Measurements from ENCODE around the gene MECR.

The MECR gene

GRCh38 chr1:29255134-29255666, 24.5 kb upstream of the MECR start:
- DNase-seq: no peak

- no peak for DNase-seq
Observed at GRCh38 chr1:29254346-29254745, 23.6 kb upstream of the MECR start.

- no peak for DNase-seq
Observed at GRCh38 chr1:29253180-29253579, 22.4 kb upstream of the MECR start.

GRCh38 chr1:29251164-29252124, 20.7 kb upstream of the MECR start:
- DNase-seq: no peak

GRCh38 chr1:29249951-29250581, 19.3 kb upstream of the MECR start:
- no peak for DNase-seq

GRCh38 chr1:29249170-29249691, 18.5 kb upstream of the MECR start:
- no peak for DNase-seq

- no peak for DNase-seq
Observed at GRCh38 chr1:29248409-29248808, 17.7 kb upstream of the MECR start.

- DNase-seq: no peak
Observed at GRCh38 chr1:29247571-29248273, 17.0 kb upstream of the MECR start.

- DNase-seq: no peak
Observed at GRCh38 chr1:29247044-29247443, 16.3 kb upstream of the MECR start.

GRCh38 chr1:29245876-29246275, 15.1 kb upstream of the MECR start:
- DNase-seq: peak in 1 of 2 donors; percentile 22

GRCh38 chr1:29245261-29245660, 14.5 kb upstream of the MECR start:
- DNase-seq: no peak

- DNase-seq: no peak
Observed at GRCh38 chr1:29243871-29244200, 13.1 kb upstream of the MECR start.

- no peak for DNase-seq
Observed at GRCh38 chr1:29243023-29243870, 12.5 kb upstream of the MECR start.

GRCh38 chr1:29240986-29241385, 10.3 kb upstream of the MECR start:
- no peak for DNase-seq

GRCh38 chr1:29240400-29240837, 9.7 kb upstream of the MECR start:
- DNase-seq: no peak

GRCh38 chr1:29239142-29239541, 8.4 kb upstream of the MECR start:
- no peak for DNase-seq

- DNase-seq: no peak
Observed at GRCh38 chr1:29238620-29239002, 7.9 kb upstream of the MECR start.

GRCh38 chr1:29237852-29238619, 7.3 kb upstream of the MECR start:
- DNase-seq: no peak

- DNase-seq: no peak
Observed at GRCh38 chr1:29237129-29237821, 6.5 kb upstream of the MECR start.

- no peak for DNase-seq
Observed at GRCh38 chr1:29236712-29237128, 6.0 kb upstream of the MECR start.

All from hippocampal formation (tissue), 2 donors.